ENCODE data around the gene CTDSPL2. TPM values are rescaled to one million over a fixed set of nuclear protein-coding genes. Genes with fewer than 3 reads are reported as not detected.
"Not testable (repeated sequence)": the region's sequence is repeated elsewhere in the genome, so short reads cannot be mapped to it uniquely, and the experiment has no call there.

Gene CTDSPL2
- total and polyA plus RNA-seq, 2 experiments from 2014 or later: 23.4 to 46.6 TPM

- H3K27me3 ChIP-seq: no peaks in the 10 kb centered on the region
- no peaks in the 10 kb centered on the region for H3K9me3 ChIP-seq (ENCODE audit: low read depth)
- peak overlapping the region; percentile 63 for H3K27ac ChIP-seq
- H3K4me3 ChIP-seq: no peak overlapping the region
- TF ChIP-seq CTCF (IDR thresholded peaks at IDR 0.05; ENCODE audit: low read depth, low read length): no peak
- H3K36me3 ChIP-seq: peaks cover 3% of the 10 kb centered on the region
- H3K4me1 ChIP-seq (ENCODE audit: low read depth): no peaks in the 10 kb centered on the region
- DNase-seq (ENCODE audit: low read depth in 1 of 2, low spot score in 1 of 2): no peak
These were observed 102.6 kb downstream of the CTDSPL2 start for GRCh38 chr15:44529864-44530604.

GRCh38 chr15:44530653-44531052, 103.2 kb downstream of the CTDSPL2 start:
- no peak for TF ChIP-seq CTCF (IDR thresholded peaks at IDR 0.05; ENCODE audit: low read depth, low read length)
- H3K36me3 ChIP-seq: peaks cover 3% of the 10 kb centered on the region
- H3K27ac ChIP-seq: peak overlapping the region; percentile 63
- H3K4me1 ChIP-seq (ENCODE audit: low read depth): no peaks in the 10 kb centered on the region
- no peak for DNase-seq (ENCODE audit: low read depth in 1 of 2, low spot score in 1 of 2)
- H3K9me3 ChIP-seq (ENCODE audit: low read depth): no peaks in the 10 kb centered on the region
- no peak overlapping the region for H3K4me3 ChIP-seq
- no peaks in the 10 kb centered on the region for H3K27me3 ChIP-seq

DNA sequence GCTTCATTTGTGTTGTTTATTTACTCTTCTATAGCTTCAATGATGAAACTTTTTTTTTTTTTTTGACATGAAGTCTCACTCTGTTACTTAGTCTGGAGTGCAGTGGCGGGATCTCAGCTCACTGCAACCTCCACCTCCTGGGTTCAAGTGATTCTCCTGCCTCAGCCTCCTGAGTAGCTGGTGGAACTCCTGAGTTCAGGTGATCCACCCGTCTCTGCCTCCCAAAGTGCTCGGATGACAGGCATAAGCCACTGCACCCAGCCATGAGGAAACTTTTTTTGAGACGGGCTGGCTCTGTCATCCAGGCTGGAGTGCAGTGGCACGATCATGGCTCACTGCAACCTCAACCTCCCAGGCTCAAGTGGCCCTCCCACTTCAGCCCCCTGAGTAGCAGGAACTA, 104.8 kb downstream of the CTDSPL2 start:
- H3K9me3 ChIP-seq (ENCODE audit: low read depth); H3K4me1 ChIP-seq (ENCODE audit: low read depth); H3K27me3 ChIP-seq; DNase-seq (ENCODE audit: low read depth in 1 of 2, low spot score in 1 of 2); H3K27ac ChIP-seq; H3K36me3 ChIP-seq; H3K4me3 ChIP-seq: not testable (repeated sequence)

- Histone ChIP-seq H3K9me3 (ENCODE audit: low read depth) (no peaks in the 10 kb centered on the region), H3K36me3 (no peaks in the 10 kb centered on the region), H3K4me3 (no peak overlapping the region), H3K27ac (no peak overlapping the region), H3K4me1 (ENCODE audit: low read depth) (no peaks in the 10 kb centered on the region), H3K27me3 (no peaks in the 10 kb centered on the region)
- TF ChIP-seq CTCF (IDR thresholded peaks at IDR 0.05; ENCODE audit: low read depth, low read length): no peak
- no peak for DNase-seq (ENCODE audit: low read depth in 1 of 2, low spot score in 1 of 2)
These were observed 105.3 kb downstream of the CTDSPL2 start for GRCh38 chr15:44532689-44533088.

DNA sequence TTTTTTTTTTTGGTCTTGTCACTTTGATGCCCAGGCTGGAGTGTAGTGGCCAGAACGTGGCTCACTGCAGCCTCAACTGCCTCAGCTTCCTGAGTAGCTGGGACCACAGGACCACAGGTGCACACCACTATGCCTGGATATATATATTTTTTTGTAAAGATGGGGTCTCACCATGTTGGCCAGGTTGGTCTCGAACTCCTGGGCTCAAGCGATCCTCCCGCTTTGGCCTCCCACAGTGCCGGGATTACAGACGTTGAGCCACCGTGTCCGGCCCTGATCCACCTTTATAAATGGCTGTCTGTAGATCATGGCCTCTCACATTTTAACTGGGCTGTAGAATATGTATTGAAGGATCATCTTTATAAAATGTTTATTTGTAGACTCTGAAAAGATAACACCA, 107.7 kb downstream of the CTDSPL2 start:
- no peaks in the 10 kb centered on the region for H3K9me3 ChIP-seq (ENCODE audit: low read depth)
- H3K4me3 ChIP-seq: no peak overlapping the region
- H3K27me3 ChIP-seq: no peaks in the 10 kb centered on the region
- no peak for TF ChIP-seq CTCF (IDR thresholded peaks at IDR 0.05; ENCODE audit: low read depth, low read length)
- H3K27ac ChIP-seq: no peak overlapping the region
- no peaks in the 10 kb centered on the region for H3K36me3 ChIP-seq
- DNase-seq (ENCODE audit: low read depth in 1 of 2, low spot score in 1 of 2): no peak
- peaks cover 10% of the 10 kb centered on the region for H3K4me1 ChIP-seq (ENCODE audit: low read depth)

DNA sequence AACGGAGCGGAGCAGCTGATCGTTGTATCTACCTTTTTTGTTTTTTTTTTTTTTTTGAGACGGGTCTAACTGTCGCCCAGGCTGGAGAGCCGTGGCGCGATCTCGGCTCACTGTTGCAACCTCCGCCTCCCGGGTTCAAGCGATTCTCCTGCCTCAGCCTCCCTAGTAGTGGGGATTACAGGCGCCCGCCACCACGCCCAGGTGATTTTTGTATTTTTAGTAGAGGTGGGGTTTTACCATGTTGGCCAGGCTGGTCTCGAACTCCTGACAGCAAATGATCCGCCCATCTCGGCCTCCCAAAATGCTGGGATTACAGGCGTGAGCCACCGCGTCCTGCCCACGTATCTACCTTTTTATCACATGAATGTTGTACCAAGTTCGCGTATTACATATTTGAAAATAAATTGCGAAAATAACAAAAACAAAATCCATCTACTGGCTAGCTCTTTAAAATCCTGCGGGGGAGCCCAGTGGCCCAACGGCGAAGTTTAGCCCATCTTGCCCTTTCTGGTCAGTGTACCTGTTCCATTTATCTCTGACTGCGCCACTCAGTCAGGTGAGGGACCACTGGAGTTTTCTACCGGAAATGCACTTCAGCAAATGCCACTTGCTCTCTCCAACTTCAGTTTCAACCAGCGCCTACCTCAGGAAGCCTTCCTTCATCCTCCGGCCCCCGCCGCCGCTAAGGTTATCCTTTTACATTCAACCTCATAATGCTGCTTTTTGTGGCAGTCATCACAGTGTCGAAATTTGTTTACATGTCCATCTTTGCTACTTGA, 108.3 kb downstream of the CTDSPL2 start:
- peak overlapping the region; percentile 61 for H3K4me3 ChIP-seq
- peak in 1 of 2 donors; percentile 46 for DNase-seq (ENCODE audit: low read depth in 1 of 2, low spot score in 1 of 2)
- no peak for TF ChIP-seq CTCF (IDR thresholded peaks at IDR 0.05; ENCODE audit: low read depth, low read length)
- no peaks in the 10 kb centered on the region for H3K9me3 ChIP-seq (ENCODE audit: low read depth)
- peak overlapping the region; percentile 93 for H3K27ac ChIP-seq
- H3K27me3 ChIP-seq: no peaks in the 10 kb centered on the region
- peaks cover 10% of the 10 kb centered on the region for H3K4me1 ChIP-seq (ENCODE audit: low read depth)
- peaks cover 3% of the 10 kb centered on the region for H3K36me3 ChIP-seq
